GM12878 (cell line): ENCODE results near the gene RETREG2.

ENCODE experiments used
- ATF3 ChIP-seq: IDR thresholded peaks from 2 replicates; pipeline ENCODE4 v1.6.1; 2011; ENCODE audit warnings: low read depth, mild to moderate bottlenecking, low read length, moderate library complexity, borderline replicate concordance; ENCODE audit errors: extremely low read depth
- NBN ChIP-seq: fragments of 450-650 bp; IDR thresholded peaks from 2 replicates; pipeline ENCODE4 v1.6.1; 2016
- POLR2A ChIP-seq: IDR thresholded peaks from 2 replicates; pipeline ENCODE4 v1.6.1; 2011; ENCODE audit warnings: low read depth, mild to moderate bottlenecking, low read length
- SIN3A ChIP-seq: IDR thresholded peaks from 2 replicates; pipeline ENCODE4 v1.6.1; 2012; ENCODE audit warnings: low read depth, low read length, improper control_type of control experiment

DNA sequence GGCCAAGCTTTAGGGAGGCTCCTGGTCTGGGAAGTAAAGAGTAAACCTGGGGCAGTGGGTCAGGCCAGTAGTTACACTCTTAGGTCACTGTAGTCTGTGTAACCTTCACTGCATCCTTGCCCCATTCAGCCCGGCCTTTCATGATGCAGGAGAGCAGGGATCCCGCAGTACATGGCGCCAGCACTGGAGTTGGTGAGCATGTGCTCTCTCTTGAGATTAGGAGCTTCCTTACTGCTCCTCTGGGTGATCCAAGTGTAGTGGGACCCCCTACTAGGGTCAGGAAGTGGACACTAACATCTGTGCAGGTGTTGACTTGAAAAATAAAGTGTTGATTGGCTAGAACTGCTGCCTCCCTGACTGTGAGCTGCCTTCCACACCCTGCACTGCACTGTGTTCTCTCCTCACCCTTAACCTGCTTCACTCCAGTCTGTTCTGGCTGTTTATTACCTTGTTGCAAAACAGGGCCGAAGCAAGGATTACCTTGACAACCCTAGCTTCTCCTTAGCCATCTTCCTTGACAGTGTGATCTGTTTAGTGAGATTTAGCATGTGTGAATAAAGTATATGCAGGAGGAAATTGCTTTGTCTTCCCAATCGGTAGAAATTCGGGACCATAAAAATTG, 5.2 kb downstream of the RETREG2 start:
- no peak for TF ChIP-seq ATF3
- no peak for TF ChIP-seq SIN3A
- no peak for TF ChIP-seq NBN
- no peak for TF ChIP-seq POLR2A
